DMS53 (cell line): ENCODE results near the gene RTN4IP1.

ENCODE experiments used
- DNase-seq: peaks from one replicate; lab custom pipeline; 2025; lab: John Stamatoyannopoulos, UW

RTN4IP1 gene

GRCh38 chr6:106547601-106548453 lies 81.5 kb downstream of the RTN4IP1 start:
- no peak for DNase-seq

- peak; percentile 54 for DNase-seq
These were observed 82.4 kb downstream of the RTN4IP1 start for GRCh38 chr6:106546691-106547414.

GRCh38 chr6:106546261-106546690 lies 83.0 kb downstream of the RTN4IP1 start:
- peak; percentile 31 for DNase-seq

GRCh38 chr6:106540907-106541306 lies 88.4 kb downstream of the RTN4IP1 start:
- DNase-seq: no peak

- DNase-seq: no peak
These were observed 88.9 kb downstream of the RTN4IP1 start for GRCh38 chr6:106540432-106540831.

- DNase-seq: no peak
These were observed 89.4 kb downstream of the RTN4IP1 start for GRCh38 chr6:106539936-106540335.

- no peak for DNase-seq
These were observed 91.2 kb downstream of the RTN4IP1 start for GRCh38 chr6:106538145-106538544.

GRCh38 chr6:106537662-106538061 lies 91.6 kb downstream of the RTN4IP1 start:
- no peak for DNase-seq

GRCh38 chr6:106536851-106537250 lies 92.4 kb downstream of the RTN4IP1 start:
- DNase-seq: no peak

GRCh38 chr6:106536357-106536756 lies 92.9 kb downstream of the RTN4IP1 start:
- DNase-seq: no peak

GRCh38 chr6:106535012-106535411 lies 94.3 kb downstream of the RTN4IP1 start:
- no peak for DNase-seq

GRCh38 chr6:106534564-106534982 lies 94.7 kb downstream of the RTN4IP1 start:
- DNase-seq: no peak

- no peak for DNase-seq
These were observed 95.3 kb downstream of the RTN4IP1 start for GRCh38 chr6:106534004-106534403.

- no peak for DNase-seq
These were observed 96.2 kb downstream of the RTN4IP1 start for GRCh38 chr6:106533054-106533453.

GRCh38 chr6:106530502-106530901 lies 98.8 kb downstream of the RTN4IP1 start:
- no peak for DNase-seq

- no peak for DNase-seq
These were observed 99.3 kb downstream of the RTN4IP1 start for GRCh38 chr6:106530026-106530425.

GRCh38 chr6:106529438-106529837 lies 99.9 kb downstream of the RTN4IP1 start:
- DNase-seq: no peak

GRCh38 chr6:106528521-106528920 lies 100.8 kb downstream of the RTN4IP1 start:
- no peak for DNase-seq

- DNase-seq: no peak
These were observed 101.3 kb downstream of the RTN4IP1 start for GRCh38 chr6:106527979-106528378.

GRCh38 chr6:106527117-106527516 lies 102.2 kb downstream of the RTN4IP1 start:
- DNase-seq: no peak

- DNase-seq: peak; percentile 2
These were observed 103.4 kb downstream of the RTN4IP1 start for GRCh38 chr6:106525882-106526275.

GRCh38 chr6:106525107-106525881 lies 104.0 kb downstream of the RTN4IP1 start:
- DNase-seq: peak; percentile 29
